Mucosa of rectum (tissue), 2 donors: ENCODE data around the gene TUSC2.
A peak's percentile ranks its signal among the peaks of the same experiment; 100 is the strongest.

Source experiments
- H3K27ac ChIP-seq, 2 donors: one replicate each; pipeline ENCODE4 v1.7.0; 2013; ENCODE audit warnings: inconsistent platforms in 2 of 2, low read depth in 2 of 2, low read length in 2 of 2
- H3K27me3 ChIP-seq, 2 donors: one replicate each; pipeline ENCODE4 v1.7.0; 2013; ENCODE audit warnings: low read length in 2 of 2; ENCODE audit not compliant: control insufficient read depth in 2 of 2, insufficient read depth in 2 of 2
- H3K36me3 ChIP-seq, 2 donors: one replicate each; pipeline ENCODE4 v1.7.0; 2013; ENCODE audit warnings: low read length in 2 of 2; ENCODE audit not compliant: control insufficient read depth in 2 of 2, insufficient read depth in 2 of 2
- H3K4me1 ChIP-seq, 2 donors: one replicate each; pipeline ENCODE4 v1.7.0; 2013; ENCODE audit warnings: low read length in 2 of 2, mild to moderate bottlenecking in 1 of 2; ENCODE audit not compliant: control insufficient read depth in 2 of 2, insufficient read depth in 2 of 2
- H3K4me3 ChIP-seq, 2 donors: one replicate each; pipeline ENCODE4 v1.7.0; 2013; ENCODE audit warnings: low read length in 2 of 2
- H3K9ac ChIP-seq, 2 donors: one replicate each; pipeline ENCODE4 v1.7.0; 2013; ENCODE audit warnings: low read length in 2 of 2, low read depth in 1 of 2, mild to moderate bottlenecking in 1 of 2
- H3K9me3 ChIP-seq, 2 donors: one replicate each; pipeline ENCODE4 v1.7.0; 2013; ENCODE audit warnings: low read length in 2 of 2; ENCODE audit not compliant: control insufficient read depth in 2 of 2
- donor health status: healthy.
- donor health status: Normal muscosa, but diverticular disease.

Gene TUSC2

GRCh38 chr3:50295553-50296431 is 32.2 kb downstream of the TUSC2 start:
- no peaks in the 10 kb centered on the region for H3K36me3 ChIP-seq
- no peaks in the 10 kb centered on the region for H3K9me3 ChIP-seq

GRCh38 chr3:50294492-50295403 is 33.3 kb downstream of the TUSC2 start:
- Histone ChIP-seq H3K27ac (no peak overlapping the region), H3K9ac (no peak overlapping the region), H3K9me3 (no peaks in the 10 kb centered on the region), H3K36me3 (peaks cover 6% of the 10 kb centered on the region in 2 donors), H3K4me3 (no peak overlapping the region), H3K4me1 (peaks cover 31 to 37% of the 10 kb centered on the region in 2 donors), H3K27me3 (no peaks in the 10 kb centered on the region)

More at GRCh38 chr3:50295553-50296431, 32.2 kb downstream of the TUSC2 start:
- Histone ChIP-seq H3K4me3 (no peak overlapping the region), H3K27ac (no peak overlapping the region), H3K4me1 (peaks cover 35 to 42% of the 10 kb centered on the region in 2 donors), H3K27me3 (no peaks in the 10 kb centered on the region), H3K9ac (no peak overlapping the region)

GRCh38 chr3:50294089-50294488 is 33.9 kb downstream of the TUSC2 start:
- Histone ChIP-seq H3K4me1 (peaks cover 31 to 34% of the 10 kb centered on the region in 2 donors), H3K27ac (no peak overlapping the region)

GRCh38 chr3:50293079-50293801 is 34.8 kb downstream of the TUSC2 start:
- Histone ChIP-seq H3K27me3 (no peaks in the 10 kb centered on the region), H3K9ac (peak overlapping the region; percentile 63 to 84), H3K36me3 (peaks cover 20 to 21% of the 10 kb centered on the region in 2 donors), H3K27ac (peak overlapping the region; percentile 75 to 80), H3K9me3 (no peaks in the 10 kb centered on the region), H3K4me3 (peak overlapping the region; percentile 58 to 87), H3K4me1 (peaks cover 22 to 26% of the 10 kb centered on the region in 2 donors)

More at GRCh38 chr3:50294089-50294488, 33.9 kb downstream of the TUSC2 start:
- no peaks in the 10 kb centered on the region for H3K9me3 ChIP-seq
- peaks cover 12 to 13% of the 10 kb centered on the region in 2 donors for H3K36me3 ChIP-seq
- no peak overlapping the region for H3K9ac ChIP-seq
- H3K4me3 ChIP-seq = no peak overlapping the region
- no peaks in the 10 kb centered on the region for H3K27me3 ChIP-seq

- Histone ChIP-seq H3K9ac (peak within 1 kb of the TSS; percentile 80 to 84), H3K27ac (peak within 1 kb of the TSS; percentile 75 to 80), H3K9me3 (no peaks in the 10 kb centered on the region), H3K4me3 (peak within 1 kb of the TSS; percentile 80 to 88), H3K4me1 (peaks cover 19 to 23% of the 10 kb centered on the region in 2 donors), H3K36me3 (peaks cover 28 to 29% of the 10 kb centered on the region in 2 donors), H3K27me3 (no peaks in the 10 kb centered on the region)
These were observed 35.6 kb downstream of the TUSC2 start, which contains the start of gene IFRD2 for GRCh38 chr3:50292159-50293078. TSS of gene IFRD2 (minus strand) at chr3:50292429. CDS start at chr3:50292274, 155 bp downstream.

- Histone ChIP-seq H3K27ac (no peak overlapping the region), H3K4me3 (no peak overlapping the region), H3K9me3 (no peaks in the 10 kb centered on the region), H3K27me3 (no peaks in the 10 kb centered on the region), H3K4me1 (peaks cover 19 to 23% of the 10 kb centered on the region in 2 donors), H3K36me3 (peaks cover 36% of the 10 kb centered on the region in 2 donors), H3K9ac (peak overlapping the region in 1 of 2 donors; percentile 80)
These were observed 37.8 kb downstream of the TUSC2 start for GRCh38 chr3:50290161-50290641.

GRCh38 chr3:50289130-50289529 is 38.9 kb downstream of the TUSC2 start:
- Histone ChIP-seq H3K4me3 (no peak overlapping the region), H3K9me3 (no peaks in the 10 kb centered on the region), H3K9ac (no peak overlapping the region), H3K27ac (no peak overlapping the region), H3K4me1 (peaks cover 19 to 23% of the 10 kb centered on the region in 2 donors), H3K27me3 (no peaks in the 10 kb centered on the region), H3K36me3 (peaks cover 36% of the 10 kb centered on the region in 2 donors)

GRCh38 chr3:50288387-50289007 is 39.5 kb downstream of the TUSC2 start:
- Histone ChIP-seq H3K36me3 (peaks cover 36% of the 10 kb centered on the region in 2 donors), H3K9me3 (no peaks in the 10 kb centered on the region), H3K4me3 (no peak overlapping the region), H3K4me1 (peaks cover 19 to 23% of the 10 kb centered on the region in 2 donors), H3K27ac (no peak overlapping the region), H3K27me3 (no peaks in the 10 kb centered on the region), H3K9ac (no peak overlapping the region)
